ENCODE results near the gene ARID5B.

DNA sequence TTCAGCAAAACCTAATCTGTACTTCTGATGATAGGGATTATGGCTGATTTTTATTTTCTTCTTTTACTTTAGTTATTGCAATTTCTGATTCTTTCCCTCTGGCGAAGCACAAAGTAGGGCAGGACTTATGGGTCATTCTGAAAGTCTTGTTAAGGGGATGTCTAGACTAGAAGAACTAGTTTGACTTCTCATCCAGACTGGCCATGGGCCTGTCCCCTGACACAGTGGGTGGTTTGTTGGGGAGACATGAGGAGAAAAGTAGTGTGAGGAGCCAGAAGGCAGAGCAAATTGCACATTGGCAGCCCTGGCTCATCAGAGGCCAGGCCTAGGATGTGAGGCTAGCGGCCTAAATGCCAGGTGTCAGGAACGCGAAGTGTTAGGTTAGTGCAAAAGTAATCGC lies 214.3 kb downstream of the ARID5B start:
- no peak for TF ChIP-seq TAF1 (IDR thresholded peaks at IDR 0.05; ENCODE audit: low read depth, low read length)
- TF ChIP-seq POLR2A (IDR thresholded peaks at IDR 0.05; ENCODE audit: low read depth, low read length), result no peak
- TF ChIP-seq POLR2AphosphoS5 (IDR thresholded peaks at IDR 0.05; ENCODE audit: low read depth, low read length), result no peak
- no peak for TF ChIP-seq SPI1 (IDR thresholded peaks at IDR 0.05; ENCODE audit: low read depth, low read length)
- no peak for TF ChIP-seq POU2F2 (IDR thresholded peaks at IDR 0.05; ENCODE audit: low read depth, low read length)

Measured in GM12891 (cell line).